KG1 (cell line): ENCODE measurements around the gene RNF181.
A peak's percentile ranks its signal among the peaks of the same experiment; 100 is the strongest.
"Not testable (repeated sequence)": the region's sequence is repeated elsewhere in the genome, so short reads cannot be mapped to it uniquely, and the experiment has no call there.

Experiments used
- DNase-seq: peaks from one replicate; lab custom pipeline; 2025; lab: John Stamatoyannopoulos, UW

RNF181 gene, protein sequence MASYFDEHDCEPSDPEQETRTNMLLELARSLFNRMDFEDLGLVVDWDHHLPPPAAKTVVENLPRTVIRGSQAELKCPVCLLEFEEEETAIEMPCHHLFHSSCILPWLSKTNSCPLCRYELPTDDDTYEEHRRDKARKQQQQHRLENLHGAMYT

DNA sequence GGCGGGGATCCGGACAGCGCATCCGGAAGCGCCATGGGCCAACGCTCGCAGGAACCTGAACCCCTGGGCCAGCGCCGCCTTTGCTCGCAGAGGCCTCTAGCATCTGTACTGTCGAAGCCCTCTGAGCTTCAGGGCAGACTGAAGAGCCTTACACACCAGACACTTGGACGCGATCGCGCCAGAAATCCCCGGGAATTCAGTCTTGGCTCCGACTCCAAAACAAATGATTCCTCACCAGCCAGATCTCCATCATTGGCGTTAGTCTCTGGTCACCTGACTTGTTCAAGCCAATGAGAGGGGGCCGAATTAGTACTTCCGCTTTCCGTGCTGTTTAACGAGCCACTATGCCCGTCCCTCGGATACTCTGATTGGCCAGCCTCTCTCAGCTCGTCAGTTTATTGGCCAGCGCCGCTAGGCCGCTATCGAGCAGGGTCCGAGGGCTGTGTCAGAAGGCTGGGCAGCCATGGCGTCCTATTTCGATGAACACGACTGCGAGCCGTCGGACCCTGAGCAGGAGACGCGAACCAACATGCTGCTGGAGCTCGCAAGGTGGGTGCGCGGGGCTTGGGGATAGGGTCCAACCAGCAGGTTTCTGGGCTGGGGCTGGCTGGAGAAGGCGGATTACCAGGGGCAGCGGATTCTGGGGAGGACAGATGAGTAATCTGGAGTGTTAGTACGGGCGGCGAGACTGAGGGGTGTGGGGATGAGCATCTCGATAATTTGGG, at the start of gene RNF181:
Gene RNF181, plus strand, starts transcription at position 445 of the 725 bp plus-strand sequence. Its CDS starts 19 bp downstream, at position 464.
- peak; percentile 92 for DNase-seq

DNA sequence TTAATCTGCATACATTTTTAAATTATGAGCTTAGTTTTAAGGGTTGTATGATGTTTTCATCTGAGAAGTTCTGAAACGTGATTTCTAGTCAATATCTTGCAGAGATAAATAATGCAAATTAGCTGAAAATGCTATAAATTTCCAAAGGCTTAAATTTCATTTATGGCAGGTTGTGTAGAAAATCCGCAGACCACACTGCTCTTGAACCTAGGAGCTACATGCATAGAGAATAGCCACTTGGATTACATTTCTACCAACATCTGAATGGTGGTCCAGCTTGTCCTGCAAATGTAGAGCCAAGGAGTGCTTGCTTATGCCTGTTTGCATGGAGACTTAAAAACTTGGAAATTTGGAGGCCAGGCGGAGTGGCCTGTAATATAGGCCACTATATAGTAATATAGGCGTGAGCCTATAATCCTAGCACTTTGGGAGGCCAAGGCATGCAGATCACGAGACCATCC, 49.7 kb upstream of the RNF181 start:
- no peak for DNase-seq

DNA sequence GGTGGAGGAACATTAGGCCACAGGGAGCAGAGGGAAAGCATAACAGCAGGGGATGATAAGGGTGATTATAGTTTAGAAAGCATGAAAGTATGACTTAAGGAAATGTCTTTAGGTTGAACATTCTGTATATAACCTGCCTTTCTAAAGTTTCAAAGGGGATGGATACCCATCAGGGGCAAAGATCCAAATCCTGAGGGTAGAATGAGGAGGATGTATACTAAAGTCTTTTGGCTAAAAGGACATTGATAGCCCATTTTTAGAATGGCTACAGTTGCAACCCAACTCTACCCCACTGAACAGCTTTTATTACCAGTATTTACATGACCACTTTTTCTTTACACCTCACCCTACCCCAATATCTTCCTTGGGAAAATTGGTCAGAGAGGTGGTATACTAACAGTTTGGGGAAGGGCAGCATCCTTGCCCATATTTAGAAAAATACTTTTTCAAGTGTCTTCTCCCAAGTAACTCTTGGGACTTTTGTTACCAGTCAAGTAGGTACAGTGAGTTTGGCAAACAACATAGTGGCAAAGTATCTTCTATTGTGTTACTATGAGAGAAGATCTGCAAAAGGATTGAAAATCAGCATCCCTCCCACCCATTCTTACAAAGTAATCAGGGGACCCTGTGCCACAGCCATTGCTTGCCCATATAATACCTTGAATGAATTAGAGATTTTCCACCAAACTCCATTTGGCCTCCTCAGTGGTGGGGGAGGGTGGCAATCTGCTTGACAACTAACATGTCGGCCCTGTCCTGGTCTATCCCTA, 48.3 kb upstream of the RNF181 start:
- DNase-seq: no peak

DNA sequence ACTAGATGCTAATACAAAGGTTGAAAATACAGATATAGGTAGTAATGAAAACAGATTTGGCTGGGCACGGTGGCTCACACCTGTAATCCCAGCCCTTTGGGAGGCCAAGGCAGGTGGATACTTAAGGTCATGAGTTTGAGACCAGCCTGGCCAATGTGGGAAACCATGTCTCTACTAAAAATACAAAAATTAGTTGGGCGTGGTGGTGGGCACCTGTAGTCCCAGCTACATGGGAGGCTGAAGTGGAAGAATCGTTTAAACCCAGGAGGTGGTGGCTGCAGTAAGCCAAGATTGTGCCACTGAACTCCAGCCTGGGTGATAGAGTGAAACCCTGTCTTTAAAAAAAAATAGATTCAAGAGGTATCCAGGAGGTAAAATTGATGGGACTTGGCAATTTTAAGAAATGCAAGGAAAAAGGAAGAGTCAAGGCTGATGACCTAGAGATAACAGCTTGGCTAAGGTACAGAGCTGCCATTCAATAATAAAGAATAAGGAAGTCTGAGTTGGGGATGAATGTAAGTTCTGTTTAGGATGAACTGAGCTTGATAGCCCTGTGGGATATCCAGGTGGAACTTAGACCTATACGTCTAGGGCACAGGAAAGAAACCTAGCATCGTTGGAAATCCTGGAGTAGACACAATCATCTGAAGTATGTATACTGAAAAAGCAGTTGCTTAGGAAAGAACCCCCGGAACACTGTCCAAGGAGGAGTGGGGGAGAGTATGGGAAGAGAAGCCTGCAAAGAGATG, 47.5 kb upstream of the RNF181 start:
- no peak for DNase-seq

DNA sequence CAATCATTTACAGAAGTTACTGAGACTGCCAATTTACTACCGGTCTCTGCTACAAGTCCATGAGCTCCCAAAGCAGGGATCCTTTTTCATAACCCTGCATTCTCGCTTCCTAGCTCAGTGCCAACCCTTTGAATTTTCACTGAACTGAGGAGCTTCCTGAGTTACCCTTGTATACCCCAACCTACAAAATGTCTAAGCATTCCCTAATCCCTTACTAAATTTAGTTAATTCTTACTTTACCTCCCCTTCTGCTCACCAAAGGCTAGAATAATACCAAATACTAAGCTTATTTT, 47.0 kb upstream of the RNF181 start:
- DNase-seq: no peak

DNA sequence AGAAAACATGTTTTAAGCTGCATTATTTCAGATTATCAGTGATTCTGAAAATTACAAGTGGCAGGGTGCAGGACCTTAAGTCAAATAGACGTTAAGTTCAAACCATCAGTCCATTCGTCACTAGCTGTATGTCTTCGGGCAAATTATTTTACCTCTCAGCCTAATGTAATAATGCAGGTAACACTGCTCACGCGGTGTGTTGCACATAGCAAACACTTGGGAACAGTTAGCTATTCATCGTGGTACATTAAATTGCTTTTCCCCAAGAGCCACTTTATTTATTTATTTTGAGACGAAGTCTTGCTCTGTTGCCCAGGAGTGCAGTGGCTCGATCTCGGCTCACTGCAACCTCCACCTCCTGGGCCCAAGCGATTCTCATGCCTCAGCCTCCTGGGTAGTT, 46.5 kb upstream of the RNF181 start:
- no peak for DNase-seq

DNA sequence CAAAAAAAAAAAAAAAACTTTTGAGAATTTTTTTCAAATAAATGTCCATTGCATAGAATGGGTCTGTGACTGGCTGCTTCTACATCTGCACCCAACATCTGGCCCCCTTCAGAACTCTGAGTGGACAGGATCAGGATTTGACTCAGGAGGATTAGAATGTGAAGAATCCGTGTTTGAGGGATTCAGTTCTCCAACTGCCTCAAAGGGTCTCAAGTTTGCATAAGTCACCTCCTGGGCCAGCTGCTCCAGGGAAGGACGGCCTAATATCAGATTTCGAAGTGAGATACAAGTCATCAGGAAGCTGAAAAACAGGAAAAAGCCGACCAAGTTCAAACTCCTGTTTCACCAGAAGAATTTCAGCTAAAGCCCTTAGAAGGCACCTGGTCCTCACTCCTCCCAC, 45.7 kb upstream of the RNF181 start:
- DNase-seq: no peak

DNA sequence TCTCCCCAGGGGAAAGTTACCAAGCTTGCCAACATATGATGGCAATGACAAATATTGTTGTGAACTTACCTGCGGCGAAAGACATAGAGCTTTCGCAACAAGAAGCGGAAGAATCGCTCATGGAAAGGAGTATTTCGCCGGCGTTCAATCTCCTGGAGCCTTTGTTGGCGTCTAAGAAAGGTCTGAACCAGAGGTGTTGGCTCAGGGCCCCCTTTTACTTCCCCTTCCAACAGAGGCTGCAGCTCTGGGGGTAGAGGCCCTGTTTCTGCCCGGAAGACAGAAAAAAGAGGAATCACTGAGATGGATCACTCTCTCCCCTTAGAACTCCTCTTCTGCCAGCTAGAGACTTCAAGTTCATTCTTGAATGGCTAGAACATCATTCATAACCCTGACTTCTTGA, 45.1 kb upstream of the RNF181 start:
- no peak for DNase-seq

DNA sequence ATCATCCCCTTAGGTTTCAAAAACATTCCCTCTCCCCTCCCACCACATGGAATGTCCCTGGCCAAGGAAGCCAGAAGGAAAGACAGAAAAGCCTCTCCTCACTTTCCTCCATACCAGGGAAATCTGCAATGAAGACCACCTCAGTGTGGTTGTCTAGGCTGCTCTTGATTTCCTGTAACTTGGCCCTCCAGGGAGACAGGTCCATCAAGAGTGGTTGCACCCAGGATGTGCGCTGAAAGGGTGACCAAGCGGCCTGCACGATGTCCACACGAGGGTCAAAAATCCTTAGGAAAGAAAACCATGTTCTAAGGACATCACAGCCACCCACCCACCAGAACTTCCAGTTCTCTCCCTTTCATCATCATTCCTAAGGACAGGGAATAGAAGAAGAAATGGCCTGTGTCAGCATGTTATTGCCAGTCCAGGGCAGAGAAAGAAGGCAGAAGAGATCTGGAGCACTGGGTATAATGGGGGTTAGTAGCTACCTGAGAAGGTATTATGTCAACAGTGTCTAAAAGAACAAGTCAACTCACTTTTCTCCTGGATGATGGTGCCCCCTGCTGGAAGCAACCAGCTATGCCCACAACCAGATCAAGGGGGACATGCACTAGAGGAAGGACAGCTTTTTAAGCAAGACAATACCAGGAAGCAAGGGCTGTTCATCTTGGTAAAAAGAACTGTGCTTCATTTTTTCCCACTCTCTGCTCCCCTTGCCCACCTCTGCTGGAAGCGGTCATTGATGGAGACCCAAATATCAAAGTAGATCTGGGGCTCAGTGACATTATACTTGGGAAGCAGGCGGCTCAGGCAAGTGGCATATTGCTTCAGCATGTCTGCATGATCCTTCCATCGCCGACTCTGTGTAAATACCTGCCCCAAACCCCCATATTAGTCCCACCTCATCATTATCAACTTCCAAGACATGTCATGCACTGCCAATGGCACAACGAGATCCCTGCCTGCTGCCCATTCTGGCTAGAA, 43.6 kb upstream of the RNF181 start:
- DNase-seq: peak; percentile 58

DNA sequence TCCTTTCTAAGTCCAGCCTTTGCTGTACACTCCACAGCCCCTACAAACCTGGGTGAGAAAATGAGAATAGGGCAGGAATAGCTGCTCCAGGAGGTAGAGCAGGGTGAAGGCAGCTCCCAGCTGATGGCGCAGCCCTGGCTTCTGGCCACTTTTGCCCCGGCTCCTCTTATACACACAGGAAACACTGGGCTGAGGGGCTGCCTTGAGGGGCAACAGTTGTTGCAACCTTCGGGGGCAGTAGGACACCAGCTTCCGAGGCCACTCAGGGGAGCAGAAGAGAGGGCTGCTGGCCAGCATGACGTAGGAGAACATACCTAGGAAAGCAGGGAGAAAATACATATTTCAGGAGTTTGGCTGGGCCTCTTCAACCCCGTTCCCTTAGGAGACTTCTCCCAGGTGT, 42.4 kb upstream of the RNF181 start:
- DNase-seq: no peak

DNA sequence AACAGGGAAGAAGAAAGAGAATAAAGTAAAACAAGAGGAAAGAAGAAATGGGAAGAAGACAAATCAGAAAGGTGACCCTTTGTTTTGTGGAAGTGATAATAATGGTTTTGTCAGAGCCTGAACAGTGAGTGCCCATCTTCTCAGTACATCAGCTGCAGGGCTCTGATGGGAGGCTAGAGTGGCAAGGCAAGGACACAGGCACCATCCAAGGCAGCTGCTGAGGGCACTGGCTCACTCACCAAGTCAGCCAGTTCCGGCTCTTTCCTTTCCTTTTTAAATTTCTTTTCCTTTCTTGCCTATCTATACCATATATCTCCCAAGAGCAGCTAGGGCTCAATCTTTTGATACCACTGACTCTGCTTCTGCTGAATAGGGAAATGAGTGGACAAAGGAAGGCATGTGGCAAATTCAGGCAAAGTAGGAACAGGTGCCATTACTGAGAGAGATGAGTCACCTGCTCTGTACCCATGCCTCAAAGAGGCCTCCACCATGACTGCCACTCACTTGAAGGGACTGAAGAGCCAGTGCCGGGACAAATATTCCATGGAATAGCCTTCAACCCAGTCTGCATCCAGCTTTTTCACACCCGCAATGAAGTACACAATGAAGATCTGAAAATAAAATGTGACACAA, 40.4 kb upstream of the RNF181 start:
- no peak for DNase-seq

DNA sequence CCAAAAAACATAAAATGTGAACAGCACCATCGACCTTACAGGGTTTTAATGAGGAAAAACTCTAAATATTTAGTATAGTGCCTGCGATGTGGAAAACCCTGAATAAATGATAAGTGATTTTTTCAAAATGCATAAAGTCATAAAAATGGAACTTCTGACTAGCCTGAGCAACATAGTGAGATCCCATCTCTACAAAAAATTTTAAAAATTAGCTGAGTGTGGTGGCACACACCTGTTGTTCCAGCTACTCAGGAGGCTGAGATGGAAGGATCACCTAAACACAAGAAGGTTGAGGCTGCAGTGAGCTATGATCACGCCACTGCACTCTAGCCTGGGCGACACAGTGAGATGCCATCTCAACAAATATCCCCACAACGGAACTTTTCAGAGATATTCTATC, 38.4 kb upstream of the RNF181 start:
- DNase-seq: no peak

DNA sequence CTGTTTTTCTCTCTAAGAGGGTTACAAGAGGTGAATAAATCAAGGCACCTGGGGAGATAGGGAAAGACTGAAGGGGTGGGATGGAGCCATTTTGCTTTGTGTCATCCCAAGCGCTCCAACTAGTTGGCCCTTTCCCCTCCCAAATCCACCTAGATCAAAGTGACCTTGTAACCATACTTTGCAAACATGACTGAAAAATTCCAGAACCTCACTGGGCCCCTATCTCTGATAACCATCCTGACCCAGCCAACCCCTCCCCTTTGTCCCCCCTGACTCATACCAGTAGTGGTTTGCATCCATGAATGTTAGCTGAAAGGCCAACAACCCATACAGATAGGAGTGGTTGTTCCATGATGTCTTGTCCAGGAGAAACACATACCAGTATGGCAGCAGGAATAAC, 37.4 kb upstream of the RNF181 start:
- no peak for DNase-seq

DNA sequence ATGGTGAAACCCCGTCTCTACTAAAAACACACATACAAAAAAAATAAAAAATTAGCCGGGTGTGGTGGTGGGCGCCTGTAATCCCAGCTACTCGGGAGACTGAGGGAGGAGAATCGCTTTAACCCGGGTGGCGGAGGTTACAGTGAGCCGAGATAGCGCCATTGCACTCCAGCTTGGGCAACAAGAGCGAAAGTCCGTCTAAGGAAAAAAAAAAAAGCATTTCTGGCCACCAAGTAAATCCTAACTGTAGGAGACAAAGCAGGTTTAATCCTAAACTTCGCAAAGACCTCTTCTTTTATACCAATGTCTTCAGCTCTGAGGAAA, 35.2 kb upstream of the RNF181 start:
- not testable (repeated sequence) for DNase-seq

DNA sequence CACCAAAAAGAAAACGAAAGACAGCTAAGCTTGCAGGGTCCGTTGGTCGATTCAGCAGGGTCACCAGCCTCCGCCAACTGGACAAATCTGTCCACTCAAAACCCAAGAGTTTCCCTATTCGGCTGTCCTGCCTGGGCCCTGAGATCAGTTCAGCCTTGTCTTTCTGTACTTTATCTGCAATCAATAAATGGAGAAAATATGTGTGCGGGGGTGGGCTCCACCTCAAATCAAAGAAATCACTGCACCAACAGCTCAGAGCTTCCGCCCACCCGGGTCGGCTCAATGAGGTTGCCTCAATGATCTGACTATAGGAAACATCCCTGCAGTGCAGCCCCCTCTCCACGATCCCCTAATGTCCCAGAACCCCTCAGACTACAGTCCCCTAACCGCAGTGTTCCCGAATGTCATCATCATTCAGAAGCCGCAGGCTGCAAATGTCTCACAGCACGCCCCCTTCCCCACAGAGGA, 34.7 kb upstream of the RNF181 start:
- no peak for DNase-seq

DNA sequence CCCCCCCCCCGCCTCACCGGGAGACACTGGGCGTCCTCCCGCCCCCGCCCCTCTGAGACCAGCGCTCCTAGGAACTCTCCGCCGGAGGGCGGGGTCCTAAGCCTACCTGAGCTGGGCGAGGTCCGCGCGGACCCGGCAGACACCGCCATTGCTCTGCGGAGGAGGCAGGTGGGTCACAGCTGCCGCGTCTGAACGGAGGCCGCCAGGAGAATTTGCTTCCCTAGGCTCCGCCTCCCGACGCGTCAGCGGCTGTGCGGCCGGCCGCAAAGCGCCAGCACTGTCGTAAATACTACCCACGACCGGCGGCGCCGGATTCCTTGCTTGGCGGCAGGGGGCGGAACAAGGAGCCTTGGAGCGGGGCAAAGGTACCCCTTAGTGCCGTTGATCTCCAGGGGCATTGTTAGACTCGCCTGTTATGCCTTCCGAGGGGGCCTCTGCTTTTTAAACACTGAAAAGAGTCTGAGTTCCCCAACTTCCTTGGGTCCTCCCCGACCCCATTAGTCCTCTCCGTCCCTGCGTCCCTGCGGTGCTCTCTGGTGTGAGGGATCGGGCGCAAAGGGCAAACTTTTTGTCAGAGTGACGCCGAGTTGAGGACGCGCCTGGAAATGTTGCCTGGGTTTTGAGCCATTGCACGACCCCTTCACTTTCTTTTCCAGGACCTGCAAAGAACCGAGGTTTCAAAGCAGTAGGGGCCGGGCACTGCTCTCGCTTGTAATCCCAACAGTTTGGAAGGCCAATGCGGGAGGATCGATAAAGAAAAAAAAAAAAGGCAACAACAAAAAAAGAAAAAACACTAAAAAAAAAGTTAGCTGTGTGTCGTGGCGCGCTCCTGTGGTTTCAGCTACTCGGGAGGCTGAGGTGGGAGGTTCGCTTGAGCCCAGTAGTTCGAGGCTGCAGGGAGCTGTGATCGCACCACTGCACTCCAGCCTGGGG, 34.0 kb upstream of the RNF181 start, which contains the start of gene GGCX:
Gene GGCX, minus strand, starts transcription at position 214 of the 933 bp plus-strand sequence. Its CDS starts 65 bp downstream, at position 149.
- DNase-seq: peak; percentile 96

DNA sequence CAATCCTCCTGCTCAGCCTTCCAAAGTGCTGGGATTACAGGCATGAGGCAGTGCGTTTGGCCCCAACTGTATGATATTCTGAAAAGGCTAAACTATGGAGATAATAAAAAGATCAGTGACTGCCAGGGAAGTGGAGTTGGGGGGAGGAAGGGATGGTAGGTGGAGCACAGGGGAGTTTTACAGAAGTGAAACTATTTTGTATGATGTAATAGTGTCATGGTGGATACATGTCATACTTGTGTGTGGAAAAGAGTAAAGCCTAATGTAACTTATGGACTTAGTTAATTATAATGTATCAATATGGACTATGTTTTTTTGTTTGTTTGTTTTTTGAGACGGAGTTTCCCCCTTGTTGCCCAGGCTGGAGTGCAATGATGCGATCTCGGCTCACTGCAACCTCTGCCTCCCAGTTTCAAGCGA, 31.4 kb upstream of the RNF181 start:
- no peak for DNase-seq

DNA sequence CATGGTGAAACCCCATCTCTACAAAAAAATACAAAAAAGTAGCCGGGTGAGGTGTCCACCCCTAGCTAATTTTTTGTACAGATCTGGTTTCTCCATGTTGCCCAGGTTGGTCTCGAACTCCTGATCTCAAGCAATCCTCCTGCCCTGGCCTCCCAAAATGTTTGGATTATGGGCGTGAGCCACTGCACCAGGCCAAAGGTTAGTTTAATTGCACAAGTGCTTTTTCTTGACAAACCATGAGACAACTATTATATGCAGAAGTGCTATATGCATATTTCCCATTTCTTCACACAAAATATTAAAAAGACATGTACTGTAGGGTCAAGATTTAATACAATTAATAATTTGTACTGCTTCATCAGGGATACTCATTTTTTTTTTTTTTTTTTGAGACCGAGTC, 29.3 kb upstream of the RNF181 start:
- no peak for DNase-seq

DNA sequence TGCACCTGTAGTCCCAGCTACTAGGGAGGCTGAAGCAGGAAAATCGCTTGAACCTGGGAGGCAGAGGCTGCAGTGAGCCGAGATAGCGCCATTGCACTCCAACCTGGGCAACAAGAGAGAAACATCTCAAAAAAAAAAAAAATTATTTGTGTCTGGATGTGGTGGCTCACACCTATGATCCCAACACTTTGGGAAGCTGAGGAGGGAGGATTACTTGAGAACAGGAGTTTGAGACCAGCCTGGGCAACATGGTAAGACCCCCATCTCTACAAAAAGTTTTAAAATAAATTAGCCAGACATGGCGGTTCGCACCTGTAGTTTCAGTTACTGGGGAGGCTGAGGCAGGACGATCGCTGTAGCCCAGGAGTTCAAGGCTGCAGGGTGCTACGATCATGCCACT, 19.8 kb upstream of the RNF181 start:
- DNase-seq: no peak

DNA sequence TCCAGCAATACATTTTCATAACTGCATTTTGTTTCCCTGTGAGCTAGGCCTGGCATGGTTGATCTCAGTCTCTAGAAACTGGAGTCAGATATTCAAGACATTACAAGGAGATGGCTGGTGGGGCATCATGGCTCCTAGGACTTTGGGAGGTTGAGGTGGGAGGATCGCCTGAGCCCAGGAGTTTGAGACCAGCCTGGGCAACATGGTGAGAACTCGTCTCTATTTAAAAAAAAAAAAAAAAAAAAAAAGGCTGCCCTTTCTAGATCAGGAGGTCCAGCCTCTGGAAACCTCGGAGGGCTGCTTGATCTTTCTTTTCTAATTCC, 18.5 kb upstream of the RNF181 start:
- no peak for DNase-seq
